T-helper 9 cell (primary cell): Measurements from ENCODE around the gene COL25A1.
"Not testable (repeated sequence)": the region's sequence is repeated elsewhere in the genome, so short reads cannot be mapped to it uniquely, and the experiment has no call there.

ENCODE experiments used
- DNase-seq: peaks from one replicate; pipeline ENCODE4 v3.0.0-alpha.2; 2020

The COL25A1 gene

GRCh38 chr4:108901291-108901690 is 401.2 kb downstream of the COL25A1 start:
- DNase-seq, result no peak

GRCh38 chr4:108900018-108900580 is 402.4 kb downstream of the COL25A1 start:
- no peak for DNase-seq

- DNase-seq, result no peak
These were observed 409.0 kb downstream of the COL25A1 start for GRCh38 chr4:108893468-108893867.

DNA sequence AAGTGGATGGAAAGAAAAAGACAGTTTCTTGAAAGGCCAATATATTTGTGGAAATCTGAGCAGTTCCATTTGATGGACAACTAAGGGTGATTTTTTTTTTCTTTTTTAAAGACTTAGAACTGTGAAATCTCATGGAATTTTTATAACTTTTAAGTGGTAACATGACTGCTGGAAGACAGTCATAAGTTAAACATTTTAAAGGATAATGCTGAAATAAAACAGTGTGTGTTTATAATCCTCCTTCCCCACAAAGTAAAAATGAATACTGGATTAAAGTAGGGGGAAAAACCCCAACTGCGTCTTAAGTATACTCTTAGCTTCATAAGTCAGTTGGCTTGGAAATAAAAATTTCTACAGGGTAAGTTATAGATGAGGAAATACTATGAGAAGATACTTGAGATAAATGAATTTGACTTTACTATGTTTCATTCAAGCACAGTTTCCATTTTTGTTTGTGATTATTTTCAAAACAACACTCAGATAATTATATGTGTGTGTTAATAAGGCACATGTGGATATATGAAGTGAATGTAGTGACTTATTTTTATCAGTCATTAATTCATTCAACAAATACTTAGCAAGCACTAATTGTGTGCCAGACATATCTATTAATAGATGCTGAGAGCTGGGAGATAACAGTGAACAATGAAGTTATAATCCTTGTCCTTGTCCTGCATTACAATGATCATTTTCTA is 410.4 kb downstream of the COL25A1 start:
- no peak for DNase-seq

DNA sequence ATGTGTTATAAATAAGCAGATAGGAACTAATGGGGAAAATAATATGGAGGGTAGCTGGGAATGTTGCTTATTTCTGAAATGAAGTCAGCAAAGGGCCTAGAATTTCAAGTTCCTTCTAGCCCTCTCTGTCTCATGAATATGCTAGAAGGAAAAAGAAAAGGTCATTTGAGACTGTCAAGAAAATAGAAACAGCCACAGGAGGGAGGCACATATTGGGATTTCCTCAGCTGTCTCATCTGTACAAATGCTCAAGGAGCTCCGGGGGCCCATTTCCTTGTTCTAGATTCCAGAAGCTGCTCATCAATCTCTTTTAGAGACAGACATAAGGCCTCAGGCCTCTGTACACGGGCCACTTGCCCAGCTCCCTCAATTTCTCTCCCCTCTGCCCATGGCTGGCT is 412.0 kb downstream of the COL25A1 start:
- DNase-seq, result no peak

- DNase-seq, result no peak
These were observed 412.6 kb downstream of the COL25A1 start for GRCh38 chr4:108889696-108890483.

DNA sequence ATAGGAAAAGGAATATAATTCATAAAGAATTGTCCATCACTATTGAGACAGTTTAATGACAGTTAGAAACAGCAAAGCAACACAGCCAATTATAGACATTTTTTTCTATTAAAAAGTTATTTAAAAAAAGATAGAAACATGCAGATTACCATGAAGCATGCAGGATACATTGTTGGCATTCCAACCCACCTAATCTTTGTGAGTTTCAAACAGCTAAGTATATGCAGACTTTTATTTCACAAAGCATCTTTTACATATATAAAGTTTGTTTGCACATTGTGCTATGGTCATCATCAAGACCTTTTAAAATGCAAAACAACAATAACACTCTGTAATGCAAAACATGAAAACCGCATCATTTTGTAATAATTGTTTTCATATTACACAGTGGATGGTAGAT is 413.7 kb downstream of the COL25A1 start:
- no peak for DNase-seq

GRCh38 chr4:108887034-108887433 is 415.4 kb downstream of the COL25A1 start:
- no peak for DNase-seq

- DNase-seq, result no peak
These were observed 417.2 kb downstream of the COL25A1 start for GRCh38 chr4:108885211-108885610.

- DNase-seq, result no peak
These were observed 417.9 kb downstream of the COL25A1 start for GRCh38 chr4:108884596-108884995.

- no peak for DNase-seq
These were observed 420.5 kb downstream of the COL25A1 start for GRCh38 chr4:108881986-108882385.

- no peak for DNase-seq
These were observed 421.3 kb downstream of the COL25A1 start for GRCh38 chr4:108881190-108881589.

GRCh38 chr4:108878806-108879205 is 423.7 kb downstream of the COL25A1 start:
- no peak for DNase-seq

DNA sequence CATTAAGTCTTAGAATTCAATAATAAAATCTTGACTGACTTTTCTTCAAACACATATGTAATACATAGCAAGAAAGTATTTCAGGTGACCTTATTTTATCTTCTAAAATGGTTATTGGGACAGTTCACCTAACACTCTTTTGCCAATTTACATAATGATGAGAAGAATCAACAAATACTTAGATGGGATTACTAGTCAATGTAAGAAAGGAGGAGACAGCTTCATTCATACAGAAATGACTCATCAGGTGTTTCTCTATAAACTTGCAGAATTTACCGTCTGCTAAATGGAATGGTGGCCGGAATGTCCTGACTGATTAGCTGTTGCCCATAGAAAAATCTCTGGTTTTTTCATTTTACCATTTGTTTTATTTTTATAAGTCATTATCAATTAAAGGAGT is 424.6 kb downstream of the COL25A1 start:
- no peak for DNase-seq

GRCh38 chr4:108874806-108875205 is 427.7 kb downstream of the COL25A1 start:
- no peak for DNase-seq

DNA sequence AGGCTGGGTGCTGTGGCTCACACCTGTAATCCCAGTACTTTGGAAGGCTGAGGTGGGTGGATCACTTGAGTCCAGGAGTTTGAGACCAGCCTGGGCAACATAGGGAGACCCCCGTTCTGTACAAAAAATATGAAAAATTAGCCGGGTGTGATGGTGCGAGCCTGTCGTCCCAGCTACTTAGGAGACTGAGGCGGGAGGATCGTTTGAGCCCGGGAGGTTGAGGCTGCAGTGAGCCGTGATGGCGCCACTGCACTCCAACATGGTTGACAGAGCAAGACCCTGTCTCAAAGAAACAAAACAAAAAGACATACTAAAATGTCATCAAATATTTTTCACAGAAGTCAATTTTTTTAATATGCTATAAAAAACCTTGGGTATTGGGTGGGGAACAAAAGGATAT is 432.5 kb downstream of the COL25A1 start:
- DNase-seq, result not testable (repeated sequence)

- DNase-seq, result no peak
These were observed 433.7 kb downstream of the COL25A1 start for GRCh38 chr4:108868606-108869227.

GRCh38 chr4:108867476-108867875 is 435.0 kb downstream of the COL25A1 start:
- DNase-seq, result no peak

- no peak for DNase-seq
These were observed 441.1 kb downstream of the COL25A1 start for GRCh38 chr4:108861334-108861733.

- DNase-seq, result no peak
These were observed 447.7 kb downstream of the COL25A1 start for GRCh38 chr4:108854786-108855185.

- no peak for DNase-seq
These were observed 449.8 kb downstream of the COL25A1 start for GRCh38 chr4:108852691-108853090.

DNA sequence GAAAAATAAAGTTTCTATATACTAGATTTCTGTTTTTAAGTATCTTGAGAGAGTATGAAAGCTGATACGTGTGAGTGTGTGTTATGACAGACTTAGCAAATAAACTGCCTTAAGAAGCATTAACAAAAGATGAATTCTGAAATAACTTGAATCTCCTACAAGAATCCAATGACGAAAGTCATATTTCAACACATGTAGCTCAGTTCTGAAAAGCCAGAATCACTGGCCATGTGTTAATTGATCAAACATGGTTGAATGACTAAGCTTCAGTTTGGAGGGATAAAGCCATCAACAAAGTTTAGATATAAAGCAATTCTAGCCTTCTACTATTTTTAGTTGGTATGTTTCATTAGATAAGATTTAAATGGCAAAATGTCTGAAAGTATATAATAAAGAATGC is 451.1 kb downstream of the COL25A1 start:
- no peak for DNase-seq

DNA sequence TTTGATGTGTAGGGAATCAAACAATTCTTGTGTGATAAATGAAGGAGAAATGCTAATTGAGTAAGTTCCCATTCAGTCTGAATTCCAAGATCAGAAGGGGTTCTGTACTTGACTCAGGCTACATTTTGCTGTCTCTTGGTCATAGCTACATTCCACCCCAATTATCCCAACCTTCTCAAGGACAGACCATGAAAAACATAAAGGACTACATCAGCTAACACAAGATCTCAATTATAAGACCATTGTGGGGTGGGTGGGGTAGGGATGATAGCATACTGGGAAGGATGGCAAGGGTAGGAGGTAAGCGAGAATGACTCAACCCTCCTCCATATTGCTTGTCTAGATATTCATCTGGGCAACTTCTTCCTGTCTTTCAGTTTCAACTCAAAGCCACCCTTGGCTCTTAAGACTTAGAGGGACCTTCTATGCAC is 452.2 kb downstream of the COL25A1 start:
- no peak for DNase-seq
